CD4-positive, alpha-beta T cell (primary cell): Measurements from ENCODE around the gene OFD1. TPM values are rescaled to one million over a fixed set of nuclear protein-coding genes. Genes with fewer than 3 reads are reported as not detected.

Source experiments
- ATAC-seq: fragments of 200-7000 bp; cut with Tn5 transposase; one replicate; pipeline ENCODE4 v1.10.0; 2022; ENCODE audit warnings: mild to moderate bottlenecking; ENCODE audit not compliant: poor library complexity
- CTCF ChIA-PET: fragments of 350-600 bp; sonication (Branson Sonifier 250); formaldehyde crosslinking; loops from one replicate; lab custom pipeline; 2021; ENCODE audit warnings: antibody characterized with exemption, inconsistent platforms; lab: Charles Lee
- POLR2A ChIA-PET: fragments of 350-600 bp; sonication (Branson Sonifier 250); formaldehyde crosslinking; loops from one replicate; lab custom pipeline; 2021; ENCODE audit warnings: antibody characterized with exemption, inconsistent platforms; lab: Charles Lee
- DNase-seq, 14 experiments: peaks; one replicate each; pipeline ENCODE4 v3.0.0-alpha.2; 2013 to 2020; ENCODE audit warnings: mixed read lengths in 2 of 14
- H3K27ac ChIP-seq, 2 donors: one replicate each; pipeline versions ENCODE4 v1.5.1 to v1.7.0; 2013; ENCODE audit warnings: low read length in 2 of 2, low read depth in 1 of 2, mild to moderate bottlenecking in 1 of 2
- H3K27me3 ChIP-seq, 2 experiments: 1 replicate in 1 of 2; 2 replicates in 1 of 2; pipeline versions ENCODE4 v1.6.1 to v1.7.0; 2013; ENCODE audit warnings: low read length in 2 of 2, control low read depth in 1 of 2, mild to moderate bottlenecking in 1 of 2, moderate library complexity in 1 of 2; ENCODE audit not compliant: insufficient read depth in 2 of 2, control insufficient read depth in 1 of 2
- H3K36me3 ChIP-seq: one replicate; pipeline ENCODE4 v1.6.1; 2013; ENCODE audit warnings: low read length, control low read depth; ENCODE audit not compliant: insufficient read depth
- H3K4me1 ChIP-seq: one replicate; pipeline ENCODE4 v1.6.1; 2013; ENCODE audit warnings: low read length, control low read depth; ENCODE audit not compliant: insufficient read depth
- H3K4me3 ChIP-seq: one replicate; pipeline ENCODE4 v1.5.1; 2013; ENCODE audit warnings: mild to moderate bottlenecking, low read length, moderate library complexity
- H3K9me3 ChIP-seq, 2 experiments: 1 replicate in 1 of 2; 2 replicates in 1 of 2; pipeline versions ENCODE4 v1.6.1 to v1.7.0; 2013; ENCODE audit warnings: low read length in 2 of 2, mild to moderate bottlenecking in 2 of 2, control low read depth in 1 of 2, moderate library complexity in 1 of 2; ENCODE audit not compliant: control insufficient read depth in 1 of 2, insufficient read depth in 1 of 2
- H3K27ac Mint-ChIP-seq: one replicate; pipeline ENCODE4 v1.8.0; 2020; ENCODE audit warnings: mixed read lengths
- H3K27me3 Mint-ChIP-seq: one replicate; pipeline ENCODE4 v1.8.0; 2021; ENCODE audit warnings: mixed read lengths
- H3K36me3 Mint-ChIP-seq: one replicate; pipeline ENCODE4 v1.8.0; 2021; ENCODE audit warnings: low read depth, mixed read lengths
- H3K4me1 Mint-ChIP-seq: one replicate; pipeline ENCODE4 v1.8.0; 2021; ENCODE audit warnings: low read depth, mixed read lengths
- H3K4me3 Mint-ChIP-seq: one replicate; pipeline ENCODE4 v1.8.0; 2020; ENCODE audit warnings: mild to moderate bottlenecking, mixed read lengths
- H3K9me3 Mint-ChIP-seq: one replicate; pipeline ENCODE4 v1.8.0; 2020; ENCODE audit warnings: mixed read lengths
- intact Hi-C, 2 experiments: fragments of 100-400 bp; cut with DNase I in 1 of 2; cut with micrococcal nuclease in 1 of 2; formaldehyde crosslinking; loops; one replicate each; pipeline versions ENCODE4 v1.15.1 to v1.9.0; 2023 to 2025; cut with DNase I, micrococcal nuclease
- total RNA-seq, 174 experiments: library from RNA in 2 of 174; stranded (reverse) in 2 of 174; gene quantifications; one replicate each; pipeline ENCODE4 v1.2.3 and lab custom pipeline; 2021 to 2026
- TF ChIP-seq, protein P1 (sequence below): fragments of 200-600 bp; IDR thresholded peaks from one replicate; pipeline ENCODE4 v1.8.0; 2022; ENCODE audit warnings: antibody characterized with exemption, mild to moderate bottlenecking

Gene OFD1
- total RNA-seq, 2 experiments from 2014 or later: 59.1 to 60.0 TPM

DNA sequence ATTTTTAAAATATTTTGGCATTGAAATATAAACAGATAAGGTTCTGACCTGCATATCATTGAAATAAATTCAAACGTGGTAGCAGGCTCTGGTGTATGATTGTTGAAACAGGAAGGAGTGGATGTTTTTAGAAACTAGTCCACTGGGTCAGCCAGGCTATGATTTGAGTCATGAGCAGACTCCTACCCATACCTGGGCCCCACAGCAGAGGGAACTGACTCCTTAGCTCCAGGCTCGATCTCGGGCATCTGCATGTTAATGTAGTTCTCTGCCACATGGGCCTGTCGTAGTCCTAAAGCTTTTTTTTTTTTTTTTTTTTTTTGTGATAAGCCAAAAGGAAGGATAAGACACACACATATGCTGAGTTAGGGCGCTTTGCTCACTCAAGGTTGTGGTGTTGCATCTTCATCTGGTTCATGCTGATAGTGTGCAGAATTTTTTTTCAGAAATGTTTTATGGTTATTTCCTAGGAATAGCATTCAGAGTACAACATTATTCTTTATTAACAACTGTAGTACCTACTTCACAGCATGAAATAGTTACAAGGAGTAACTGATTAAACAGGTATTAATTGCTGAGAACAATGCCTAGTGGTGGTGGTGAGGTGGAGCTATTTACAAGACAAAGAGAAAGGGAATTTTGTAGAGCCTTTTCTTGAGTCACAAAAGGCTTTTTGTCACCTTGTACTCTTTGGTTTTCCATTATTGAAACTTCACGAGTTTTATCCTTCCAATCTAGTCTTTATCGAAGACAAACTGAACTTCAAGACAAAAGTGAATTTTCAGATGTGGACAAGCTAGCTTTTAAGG is 27.3 kb downstream of the OFD1 start:
- TF ChIP-seq, protein P1, sequence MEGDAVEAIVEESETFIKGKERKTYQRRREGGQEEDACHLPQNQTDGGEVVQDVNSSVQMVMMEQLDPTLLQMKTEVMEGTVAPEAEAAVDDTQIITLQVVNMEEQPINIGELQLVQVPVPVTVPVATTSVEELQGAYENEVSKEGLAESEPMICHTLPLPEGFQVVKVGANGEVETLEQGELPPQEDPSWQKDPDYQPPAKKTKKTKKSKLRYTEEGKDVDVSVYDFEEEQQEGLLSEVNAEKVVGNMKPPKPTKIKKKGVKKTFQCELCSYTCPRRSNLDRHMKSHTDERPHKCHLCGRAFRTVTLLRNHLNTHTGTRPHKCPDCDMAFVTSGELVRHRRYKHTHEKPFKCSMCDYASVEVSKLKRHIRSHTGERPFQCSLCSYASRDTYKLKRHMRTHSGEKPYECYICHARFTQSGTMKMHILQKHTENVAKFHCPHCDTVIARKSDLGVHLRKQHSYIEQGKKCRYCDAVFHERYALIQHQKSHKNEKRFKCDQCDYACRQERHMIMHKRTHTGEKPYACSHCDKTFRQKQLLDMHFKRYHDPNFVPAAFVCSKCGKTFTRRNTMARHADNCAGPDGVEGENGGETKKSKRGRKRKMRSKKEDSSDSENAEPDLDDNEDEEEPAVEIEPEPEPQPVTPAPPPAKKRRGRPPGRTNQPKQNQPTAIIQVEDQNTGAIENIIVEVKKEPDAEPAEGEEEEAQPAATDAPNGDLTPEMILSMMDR: no peak
- POLR2A ChIA-PET: no interaction called here
- no peak for ATAC-seq
- no peak overlapping the region for H3K27ac ChIP-seq
- no peaks in the 10 kb centered on the region for H3K9me3 ChIP-seq
- Mint-ChIP-seq H3K27ac (no peak overlapping the region), H3K4me3 (no peak overlapping the region), H3K36me3 (peaks cover 84% of the 10 kb centered on the region), H3K4me1 (peaks cover 7% of the 10 kb centered on the region), H3K9me3 (no peaks in the 10 kb centered on the region), H3K27me3 (no peaks in the 10 kb centered on the region)
- H3K4me3 ChIP-seq: no peak overlapping the region
- H3K27me3 ChIP-seq: no peaks in the 10 kb centered on the region
- peaks cover 99% of the 10 kb centered on the region for H3K36me3 ChIP-seq
- intact Hi-C loops: no loop called here
- H3K4me1 ChIP-seq: no peaks in the 10 kb centered on the region
- DNase-seq: no peak
- CTCF ChIA-PET: no interaction called here

DNA sequence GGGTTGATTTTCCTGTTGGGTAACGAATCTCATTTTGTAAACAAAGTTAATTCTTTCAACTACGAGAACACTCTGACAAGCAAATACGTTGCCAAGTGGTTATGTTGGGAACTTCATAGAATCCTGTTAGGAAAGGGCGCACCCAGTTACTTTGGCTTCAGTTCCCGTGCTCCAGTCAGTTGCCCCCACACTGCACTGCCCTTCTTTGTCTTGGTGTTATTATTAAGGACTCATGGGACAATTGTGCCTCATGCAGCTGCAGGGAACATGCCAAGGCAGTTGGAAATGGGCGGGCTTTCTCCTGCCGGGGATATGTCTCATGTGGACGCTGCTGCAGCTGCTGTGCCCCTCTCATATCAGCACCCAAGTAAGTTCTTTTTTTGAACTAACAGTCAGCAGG is 28.9 kb downstream of the OFD1 start:
- Histone ChIP-seq H3K27ac (no peak overlapping the region), H3K4me1 (no peaks in the 10 kb centered on the region), H3K27me3 (no peaks in the 10 kb centered on the region), H3K4me3 (no peak overlapping the region), H3K9me3 (no peaks in the 10 kb centered on the region), H3K36me3 (peaks cover 97% of the 10 kb centered on the region)
- no peak overlapping the region for H3K4me3 Mint-ChIP-seq
- H3K27me3 Mint-ChIP-seq: no peaks in the 10 kb centered on the region
- H3K36me3 Mint-ChIP-seq: peaks cover 82% of the 10 kb centered on the region
- TF ChIP-seq, protein P1: no peak
- no peak overlapping the region for H3K27ac Mint-ChIP-seq
- H3K4me1 Mint-ChIP-seq: peaks cover 10% of the 10 kb centered on the region
- ChIA-PET CTCF (no interaction called here), POLR2A (no interaction called here)
- DNase-seq (no peak), ATAC-seq (no peak)
- H3K9me3 Mint-ChIP-seq: no peaks in the 10 kb centered on the region
- intact Hi-C loops: no loop called here

DNA sequence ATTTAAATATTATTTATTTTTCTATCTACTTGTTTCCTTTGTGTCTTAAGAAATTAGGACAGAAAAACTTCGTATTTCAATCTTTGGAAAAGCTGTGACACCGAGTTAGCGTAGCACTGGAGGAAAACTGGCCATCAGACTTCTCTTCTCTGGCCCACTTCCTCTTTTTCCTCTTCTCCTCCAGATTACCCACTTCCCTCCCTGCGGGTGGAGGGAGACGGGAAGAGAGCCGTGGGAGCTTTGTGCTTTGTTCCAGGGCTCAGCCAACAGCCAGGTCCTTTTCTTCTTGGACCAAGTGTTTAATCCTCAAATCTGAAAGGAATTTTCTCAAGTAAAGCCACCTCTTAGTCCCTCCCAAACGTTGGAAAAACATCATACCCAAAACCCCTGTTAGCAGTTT is 29.7 kb downstream of the OFD1 start:
- Mint-ChIP-seq H3K4me1 (peaks cover 10% of the 10 kb centered on the region), H3K36me3 (peaks cover 82% of the 10 kb centered on the region), H3K27ac (no peak overlapping the region), H3K9me3 (no peaks in the 10 kb centered on the region), H3K27me3 (no peaks in the 10 kb centered on the region), H3K4me3 (no peak overlapping the region)
- TF ChIP-seq, protein P1: no peak
- CTCF ChIA-PET: no interaction called here
- Histone ChIP-seq H3K36me3 (peaks cover 96% of the 10 kb centered on the region), H3K4me3 (no peak overlapping the region), H3K27me3 (no peaks in the 10 kb centered on the region), H3K4me1 (no peaks in the 10 kb centered on the region), H3K9me3 (no peaks in the 10 kb centered on the region), H3K27ac (no peak overlapping the region)
- intact Hi-C loops: no loop called here
- DNase-seq (no peak), ATAC-seq (no peak)
- POLR2A ChIA-PET: no interaction called here
